H7 (cell line): ENCODE results near the gene GPR176. TPM values are rescaled to one million over a fixed set of nuclear protein-coding genes. Genes with fewer than 3 reads are reported as not detected.
A peak's percentile ranks its signal among the peaks of the same experiment; 100 is the strongest.

Experiments used
- DNase-seq: peaks from one replicate; pipeline ENCODE4 v3.0.0; 2012
- H3K27me3 ChIP-seq: 2 replicates; pipeline ENCODE4 v1.6.0; 2011; ENCODE audit warnings: mild to moderate bottlenecking, low read length; ENCODE audit not compliant: control insufficient read depth, insufficient read depth
- H3K36me3 ChIP-seq: replicated peaks from 2 replicates; pipeline ENCODE4 v1.5.1; 2011; ENCODE audit warnings: low read length; ENCODE audit not compliant: control insufficient read depth, insufficient read depth
- H3K4me3 ChIP-seq: 2 replicates; pipeline ENCODE4 v1.5.1; 2011; ENCODE audit warnings: low read depth, mild to moderate bottlenecking, control low read depth, low read length, moderate library complexity; ENCODE audit not compliant: insufficient read depth
- total RNA-seq: library from RNA; depleted of rRNA; stranded (reverse); fragments of >200 nt; shearing (Covaris generic); gene quantifications from 2 replicates; pipeline ENCODE4 v1.2.3, GENCODE V29; 2014

GPR176 gene
- total RNA-seq, 1 experiment from 2014 or later, result 30.1 TPM

DNA sequence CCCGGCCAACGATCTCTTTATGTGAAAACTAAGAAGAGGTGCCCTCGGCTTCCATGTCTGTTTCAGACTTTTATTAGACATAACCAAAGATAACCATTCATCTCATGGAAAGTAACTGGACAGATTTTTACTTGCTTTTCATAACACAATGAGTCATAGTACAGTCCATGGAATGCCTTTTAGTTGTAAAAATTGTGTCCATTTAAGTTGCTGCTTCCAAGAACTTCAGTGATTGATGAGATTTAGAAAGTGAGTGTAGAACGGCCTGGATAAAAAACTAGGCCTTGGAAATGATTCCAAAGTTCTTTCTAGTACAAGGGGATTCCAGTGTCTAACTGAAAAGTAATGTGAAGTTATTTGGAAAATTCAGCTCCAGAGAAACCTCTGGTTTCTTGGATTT is 24.7 kb upstream of the GPR176 start:
- Histone ChIP-seq H3K36me3 (peaks cover 47% of the 10 kb centered on the region), H3K27me3 (no peaks in the 10 kb centered on the region), H3K4me3 (no peak overlapping the region)
- no peak for DNase-seq

- H3K36me3 ChIP-seq, result peaks cover 46% of the 10 kb centered on the region
- no peaks in the 10 kb centered on the region for H3K27me3 ChIP-seq
- H3K4me3 ChIP-seq, result no peak overlapping the region
- no peak for DNase-seq
These were observed 22.7 kb upstream of the GPR176 start for GRCh38 chr15:39942753-39943150.

DNA sequence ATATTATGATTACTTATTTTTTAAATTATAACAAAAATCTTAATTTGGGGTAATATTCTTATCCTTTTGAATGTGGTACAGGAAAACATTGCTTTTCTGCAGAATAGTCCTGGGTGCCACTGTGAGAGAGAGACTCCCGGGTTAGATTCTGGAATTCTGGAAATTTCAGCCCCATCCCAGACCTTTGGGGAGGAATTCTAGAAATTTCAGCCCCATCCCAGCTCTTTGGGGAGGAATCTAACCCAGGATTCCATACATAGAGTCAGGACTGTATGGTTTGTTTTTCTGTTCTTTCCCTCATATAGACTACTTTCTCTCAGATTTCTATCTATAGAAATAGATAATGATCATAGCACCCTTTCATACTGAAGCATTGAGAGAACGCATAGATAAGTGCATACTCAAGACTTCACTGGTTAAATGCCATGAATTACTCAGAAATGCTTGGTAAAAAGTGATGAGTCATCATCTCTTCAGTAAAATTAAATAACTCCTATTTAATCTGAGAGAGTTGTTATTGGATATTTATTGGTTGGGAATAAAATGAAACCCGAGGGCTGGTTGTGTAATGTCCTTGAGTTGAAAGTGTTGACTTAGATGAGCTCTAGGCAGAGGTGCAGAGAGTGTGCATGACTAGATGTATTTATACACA is 22.2 kb upstream of the GPR176 start:
- Histone ChIP-seq H3K4me3 (no peak overlapping the region), H3K27me3 (no peaks in the 10 kb centered on the region), H3K36me3 (peaks cover 43% of the 10 kb centered on the region)
- DNase-seq, result peak; percentile 40

GRCh38 chr15:39939487-39940452 is 19.7 kb upstream of the GPR176 start:
- DNase-seq, result no peak
- peaks cover 25% of the 10 kb centered on the region for H3K36me3 ChIP-seq
- H3K27me3 ChIP-seq, result no peaks in the 10 kb centered on the region
- no peak overlapping the region for H3K4me3 ChIP-seq

DNA sequence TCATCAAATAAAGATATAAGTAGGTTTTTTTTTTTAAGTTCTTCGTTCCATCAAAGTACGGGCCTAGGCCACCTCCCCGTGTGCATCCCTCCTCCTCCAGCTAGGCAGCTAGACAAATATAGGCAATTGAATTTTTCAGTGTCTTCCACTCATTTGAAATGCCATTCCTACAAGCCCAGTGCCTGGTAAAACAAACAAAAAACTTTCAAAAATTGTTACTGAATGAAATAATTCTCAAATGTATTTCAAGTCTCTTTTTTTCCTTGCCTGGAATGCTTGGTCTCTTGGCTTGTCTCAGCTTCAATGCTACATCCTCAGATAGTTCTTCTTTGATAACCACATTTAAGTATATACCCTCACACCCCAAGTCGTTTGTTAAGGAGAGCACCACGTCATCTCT is 17.6 kb upstream of the GPR176 start:
- no peak overlapping the region for H3K4me3 ChIP-seq
- no peak for DNase-seq
- H3K27me3 ChIP-seq, result no peaks in the 10 kb centered on the region
- peaks cover 14% of the 10 kb centered on the region for H3K36me3 ChIP-seq

DNA sequence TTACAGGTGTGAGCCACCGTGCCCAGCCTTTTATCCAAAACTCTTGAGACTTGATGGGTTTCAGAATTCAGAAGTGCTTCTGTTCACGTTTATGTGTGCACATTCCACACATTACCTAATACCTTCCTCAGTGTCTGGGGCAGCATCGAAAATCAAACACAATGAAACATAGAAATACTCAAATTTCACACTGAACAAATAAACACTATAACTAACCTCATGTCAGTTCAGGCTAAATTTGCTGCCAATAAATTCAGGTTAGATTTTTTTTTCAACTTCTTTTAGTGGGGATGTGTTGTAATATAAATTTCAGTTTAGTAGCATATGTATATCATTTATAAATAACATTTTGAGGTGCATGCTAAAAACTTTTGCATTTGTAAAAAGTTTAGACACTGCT is 16.6 kb upstream of the GPR176 start:
- Histone ChIP-seq H3K36me3 (peaks cover 12% of the 10 kb centered on the region), H3K27me3 (no peaks in the 10 kb centered on the region), H3K4me3 (no peak overlapping the region)
- no peak for DNase-seq

DNA sequence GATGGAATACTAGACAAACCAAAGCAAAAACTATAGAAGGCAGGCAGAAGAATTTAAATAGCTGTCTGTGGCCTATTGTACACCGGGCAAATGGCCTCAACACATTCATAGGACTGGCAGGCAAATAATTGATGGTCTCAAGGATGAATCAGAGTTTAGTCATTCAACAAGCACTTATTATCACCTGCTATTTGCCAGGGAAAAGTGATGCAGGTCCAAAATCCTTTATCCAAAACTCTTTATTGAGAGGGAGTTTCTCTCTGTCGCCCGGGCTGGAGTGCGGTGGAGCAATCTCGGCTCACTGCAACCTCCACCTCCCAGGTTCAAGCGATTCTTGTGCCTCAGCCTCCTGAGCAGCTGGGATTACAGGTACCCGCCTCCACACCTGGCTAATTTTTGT is 16.1 kb upstream of the GPR176 start:
- no peak overlapping the region for H3K4me3 ChIP-seq
- H3K36me3 ChIP-seq, result peaks cover 10% of the 10 kb centered on the region
- DNase-seq, result no peak
- H3K27me3 ChIP-seq, result no peaks in the 10 kb centered on the region

DNA sequence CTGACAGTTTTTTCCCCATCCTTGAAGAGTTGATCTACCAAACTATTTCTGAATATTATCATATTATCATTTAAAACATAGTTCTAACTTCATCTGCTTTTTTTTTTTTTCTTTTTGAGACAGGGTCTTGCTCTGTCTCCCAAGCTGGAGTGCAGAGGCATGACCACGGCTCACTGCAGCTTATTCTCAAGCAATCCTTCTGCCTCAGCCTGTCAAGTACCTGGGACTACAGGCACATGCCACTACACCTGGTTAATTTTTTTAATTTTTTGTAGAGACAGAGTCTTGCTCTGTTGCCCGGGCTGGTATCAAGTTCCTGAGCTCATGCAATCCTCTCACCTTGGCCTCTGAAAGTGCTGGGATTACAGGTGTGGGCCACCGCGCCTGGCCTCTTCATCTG is 15.2 kb upstream of the GPR176 start:
- no peaks in the 10 kb centered on the region for H3K27me3 ChIP-seq
- H3K36me3 ChIP-seq, result peaks cover 5% of the 10 kb centered on the region
- no peak for DNase-seq
- H3K4me3 ChIP-seq, result no peak overlapping the region

DNA sequence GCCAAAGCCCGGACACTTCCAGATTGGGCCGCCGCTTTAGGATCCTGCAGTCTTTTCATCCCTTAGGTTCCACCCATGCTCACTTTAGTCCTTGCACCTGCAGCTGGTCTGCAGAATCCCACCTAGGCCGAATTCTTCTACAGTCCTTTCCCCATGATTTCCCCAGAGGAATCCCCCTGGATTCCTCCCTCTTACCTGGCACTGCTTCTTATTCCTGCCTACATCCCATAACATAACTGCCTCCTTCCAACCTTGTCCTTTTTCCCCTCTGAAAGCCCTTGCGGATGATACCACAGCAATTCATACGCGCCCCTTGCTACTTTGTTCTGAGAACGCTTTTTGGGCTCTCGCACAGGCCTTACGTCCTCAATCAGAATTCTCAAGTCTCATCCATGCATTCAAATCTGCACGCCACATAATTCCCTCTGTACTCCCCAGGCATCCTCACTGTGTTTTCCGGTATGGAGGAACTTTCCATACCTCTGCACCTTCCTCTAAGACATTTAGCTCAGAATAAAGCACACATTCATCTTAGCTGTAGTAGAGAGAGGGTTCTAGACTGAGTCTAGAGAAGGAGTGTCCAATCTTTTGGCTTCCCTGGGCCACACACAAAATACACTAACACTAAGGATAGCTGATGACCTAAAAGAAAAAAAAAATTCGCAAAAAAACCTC is 14.5 kb upstream of the GPR176 start:
- H3K36me3 ChIP-seq, result 0 out of 2 replicates have a peak, but pooled peaks cover 1% of the 10 kb centered on the region
- peak overlapping the region; percentile 82 for H3K4me3 ChIP-seq
- no peaks in the 10 kb centered on the region for H3K27me3 ChIP-seq
- no peak for DNase-seq

- no peaks in the 10 kb centered on the region for H3K36me3 ChIP-seq
- DNase-seq, result no peak
- no peaks in the 10 kb centered on the region for H3K27me3 ChIP-seq
- H3K4me3 ChIP-seq, result no peak overlapping the region
These were observed 11.5 kb upstream of the GPR176 start for GRCh38 chr15:39931615-39932014.

DNA sequence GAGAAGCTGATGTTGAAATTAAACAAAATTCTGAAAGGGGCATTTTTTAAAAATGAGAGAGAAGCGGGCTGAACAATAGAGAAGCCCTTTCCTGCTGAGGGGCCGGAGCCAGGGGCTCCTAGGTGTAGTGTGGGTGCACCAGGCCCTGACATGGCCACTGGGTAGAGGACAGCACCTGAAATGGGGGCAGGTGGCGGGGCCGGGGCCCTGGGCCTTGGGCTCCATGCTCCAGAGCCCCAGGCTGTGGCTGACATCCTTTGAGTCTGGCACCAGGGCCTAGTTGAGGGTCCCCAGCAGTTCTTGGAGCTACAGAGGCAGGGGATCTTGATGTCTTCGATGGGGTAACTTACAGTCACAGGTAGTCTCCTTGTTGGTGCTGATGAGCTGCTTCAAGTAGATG is 6.5 kb upstream of the GPR176 start:
- no peak for DNase-seq
- H3K4me3 ChIP-seq, result no peak overlapping the region
- H3K36me3 ChIP-seq, result no peaks in the 10 kb centered on the region
- no peaks in the 10 kb centered on the region for H3K27me3 ChIP-seq

DNA sequence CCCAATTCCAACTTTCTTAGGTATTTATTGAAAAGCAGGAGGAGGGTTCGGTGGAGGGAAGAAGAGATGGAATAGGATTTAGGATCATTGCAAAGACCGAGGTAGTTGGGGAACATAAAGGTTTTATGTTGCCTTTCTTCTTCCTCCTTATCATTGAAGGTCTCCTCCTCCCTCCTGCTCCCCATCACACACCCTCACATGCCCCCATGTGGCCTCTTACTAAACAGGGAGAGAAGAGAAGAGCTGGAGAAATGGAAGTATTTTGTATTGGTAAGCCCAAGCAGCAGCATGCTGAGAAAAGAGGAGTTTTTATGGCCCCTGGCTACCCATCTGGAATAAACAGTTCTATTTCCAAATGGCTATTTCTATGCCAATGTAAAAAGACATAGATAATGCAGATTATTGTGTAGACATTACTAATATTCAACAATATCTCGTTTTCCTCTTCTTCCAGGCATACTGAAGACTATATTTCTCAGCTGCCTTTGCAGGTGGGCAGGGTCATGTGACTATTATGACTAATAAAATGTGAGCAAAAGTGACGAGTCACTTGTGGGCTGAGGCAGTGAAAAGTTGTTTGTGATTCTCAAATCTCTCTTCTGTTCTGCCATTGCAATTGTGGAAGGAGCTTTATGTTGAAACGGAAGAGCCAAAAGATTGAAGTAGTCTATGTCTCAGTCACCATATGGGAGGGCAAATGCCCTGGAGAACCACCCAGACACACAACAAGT is 5.2 kb upstream of the GPR176 start:
- DNase-seq, result peak; percentile 42
- Histone ChIP-seq H3K4me3 (no peak overlapping the region), H3K27me3 (peaks cover 3% of the 10 kb centered on the region; the same call in 1 of the 2 replicates), H3K36me3 (no peaks in the 10 kb centered on the region)

- DNase-seq, result peak; percentile 63
- no peak overlapping the region for H3K4me3 ChIP-seq
- peaks cover 12% of the 10 kb centered on the region; the same call in 1 of the 2 replicates for H3K27me3 ChIP-seq
- H3K36me3 ChIP-seq, result no peaks in the 10 kb centered on the region
These were observed 4.4 kb upstream of the GPR176 start for GRCh38 chr15:39924437-39924836.

DNA sequence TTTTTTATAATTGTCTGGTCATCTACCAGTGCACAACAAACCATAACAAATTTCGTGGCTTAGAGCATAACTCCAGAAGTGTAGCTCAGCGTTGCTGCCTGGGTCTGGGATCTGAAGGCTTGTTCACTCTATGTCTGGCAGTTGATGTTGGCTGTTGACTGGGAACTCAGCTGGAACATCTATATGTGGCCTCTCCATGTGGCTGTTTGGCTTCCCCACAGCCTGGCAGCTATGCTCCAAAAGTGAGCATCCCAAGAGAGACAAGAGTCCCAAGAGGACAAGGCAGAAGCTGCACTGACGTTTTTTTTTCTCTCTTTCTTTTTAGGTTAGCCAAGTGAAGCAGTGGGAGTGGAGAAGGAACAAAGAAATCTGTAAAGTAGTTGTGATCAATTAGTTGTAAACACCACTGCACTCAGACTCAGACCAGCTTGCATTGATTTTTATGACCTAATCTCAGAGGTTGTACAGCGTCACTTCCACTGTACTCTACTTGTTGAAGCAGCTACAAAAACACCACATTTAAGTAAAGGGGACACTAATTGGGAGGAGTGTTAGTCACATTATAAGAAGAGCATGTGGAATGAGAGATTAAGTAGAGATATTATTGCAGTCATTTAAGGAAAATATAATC is 2.5 kb upstream of the GPR176 start:
- Histone ChIP-seq H3K36me3 (no peaks in the 10 kb centered on the region; the same call in 1 of the 2 replicates), H3K4me3 (no peak overlapping the region), H3K27me3 (peaks cover 13% of the 10 kb centered on the region; the same call in 1 of the 2 replicates)
- no peak for DNase-seq
